K562 treated with DMSO at 1 percent for 12 hours (cell line): ENCODE results near the gene CFHR5. TPM values are rescaled to one million over a fixed set of nuclear protein-coding genes. Genes with fewer than 3 reads are reported as not detected.

Experiments
- total RNA-seq: library from RNA; unstranded; fragments of 300-600 nt; gene quantifications from 2 replicates; pipeline ENCODE4 v1.2.3, GENCODE V29; 2022; ENCODE audit not compliant: insufficient read depth

The CFHR5 gene
- total RNA-seq = not detected in 2 replicates

DNA sequence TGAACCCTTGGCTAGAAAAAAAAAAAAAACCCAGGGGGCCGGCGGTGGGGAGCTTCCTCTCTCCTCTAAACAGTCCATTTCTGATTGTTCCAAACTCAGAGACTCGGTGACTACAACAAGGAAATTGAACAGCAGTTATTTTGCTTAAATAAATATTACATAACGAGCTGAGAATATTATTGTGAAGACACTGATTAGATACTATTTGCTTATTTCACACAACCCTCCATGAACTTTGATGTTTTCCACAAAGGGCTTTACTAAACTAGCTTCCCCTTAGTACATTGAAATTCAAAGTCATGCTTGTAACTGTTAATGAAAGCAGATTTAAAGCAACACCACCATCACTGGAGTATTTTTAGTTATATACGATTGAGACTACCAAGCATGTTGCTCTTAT is at the start of gene CFHR5:
Gene CFHR5, plus strand, starts transcription at position 279 of the 400 bp plus-strand sequence. Its CDS starts 109 bp downstream, at position 388.

DNA sequence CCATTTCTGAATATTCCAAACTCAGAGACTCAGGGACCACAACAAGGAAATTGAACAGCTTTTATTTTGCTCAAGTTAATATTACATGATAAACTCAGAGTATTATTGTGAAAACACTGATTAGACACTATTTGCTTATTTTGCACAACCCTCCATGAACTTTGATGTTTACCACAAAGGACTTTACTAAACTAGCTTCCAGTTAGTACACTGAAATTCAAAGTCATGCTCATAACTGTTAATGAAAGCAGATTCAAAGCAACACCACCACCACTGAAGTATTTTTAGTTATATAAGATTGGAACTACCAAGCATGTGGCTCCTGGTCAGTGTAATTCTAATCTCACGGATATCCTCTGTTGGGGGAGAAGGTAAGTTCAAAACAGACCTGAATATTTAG is 33.8 kb upstream of the CFHR5 start, which contains the start of gene CFHR2:
Gene CFHR2, plus strand, starts transcription at position 171 of the 400 bp plus-strand sequence. Its CDS starts 143 bp downstream, at position 314.

Other genes with a start within 250 kb of the CFHR5 start
- gene CFHR3, start 202.7 kb upstream of the CFHR5 start, total RNA-seq = not detected in 2 replicates
- gene CFHR1, start 157.8 kb upstream of the CFHR5 start, total RNA-seq = not detected in 2 replicates
- not detected in 2 replicates for gene CFHR4, start 89.5 kb upstream of the CFHR5 start, total RNA-seq
- not detected in 2 replicates for gene CFHR2, start 33.8 kb upstream of the CFHR5 start, total RNA-seq
- gene F13B, start 89.7 kb downstream of the CFHR5 start, total RNA-seq = not detected in 2 replicates
- 7.7 and 34.6 TPM in 2 replicates for gene ASPM, start 169.1 kb downstream of the CFHR5 start, total RNA-seq
- gene ZBTB41, start 223.7 kb downstream of the CFHR5 start, total RNA-seq = 1.1 and 5.7 TPM in 2 replicates